GM12878 (cell line): ENCODE results near the gene GPM6B. TPM values are rescaled to one million over a fixed set of nuclear protein-coding genes. Genes with fewer than 3 reads are reported as not detected.

Experiments
- ATF7 ChIP-seq: fragments of 450-650 bp; IDR thresholded peaks from 2 replicates; pipeline ENCODE4 v1.6.1; 2016; ENCODE audit warnings: low read depth, mild to moderate bottlenecking
- BMI1 ChIP-seq: fragments of 450-650 bp; IDR thresholded peaks from 2 replicates; pipeline ENCODE4 v1.6.1; 2016; ENCODE audit warnings: mild to moderate bottlenecking, moderate library complexity, borderline replicate concordance
- CHD1 ChIP-seq: IDR thresholded peaks from 2 replicates; pipeline ENCODE4 v1.6.1; 2012; ENCODE audit warnings: low read depth, low read length, improper control_type of control experiment
- CREB1 ChIP-seq: IDR thresholded peaks from 2 replicates; pipeline ENCODE4 v1.6.1; 2012; ENCODE audit warnings: low read depth, mild to moderate bottlenecking, inconsistent platforms
- GABPA ChIP-seq: IDR thresholded peaks from 2 replicates; pipeline ENCODE4 v1.6.1; 2014; ENCODE audit warnings: antibody characterized with exemption, low read depth, mild to moderate bottlenecking, inconsistent platforms
- IRF4 ChIP-seq: IDR thresholded peaks from 2 replicates; pipeline ENCODE4 v1.6.1; 2011; ENCODE audit warnings: low read depth, low read length
- NFIC ChIP-seq: IDR thresholded peaks from 2 replicates; pipeline ENCODE4 v1.6.1; 2012; ENCODE audit warnings: low read depth, mild to moderate bottlenecking, inconsistent platforms, low read length, moderate library complexity
- PAX5 ChIP-seq: IDR thresholded peaks from 2 replicates; pipeline ENCODE4 v1.6.1; 2011; ENCODE audit warnings: low read depth, low read length, borderline replicate concordance
- RAD51 ChIP-seq: fragments of 450-650 bp; IDR thresholded peaks from 2 replicates; pipeline ENCODE4 v1.6.1; 2016; ENCODE audit warnings: moderate library complexity, mild to moderate bottlenecking, inconsistent platforms
- RBBP5 ChIP-seq: fragments of 200-600 bp; sonication (generic); conservative IDR thresholded peaks from 2 replicates; pipeline ENCODE4 v1.6.1; 2016
- RUNX3 ChIP-seq: IDR thresholded peaks from 2 replicates; pipeline ENCODE4 v1.6.1; 2012; ENCODE audit warnings: low read length, inconsistent platforms
- SP1 ChIP-seq: IDR thresholded peaks from one replicate; pipeline ENCODE4 v1.6.1; 2011; ENCODE audit warnings: low read depth, low read length
- SRF ChIP-seq, 2 experiments: IDR thresholded peaks; 2 replicates each; pipeline ENCODE4 v1.6.1; 2011; ENCODE audit warnings: low read depth in 2 of 2, low read length in 2 of 2, mild to moderate bottlenecking in 1 of 2, moderate library complexity in 1 of 2
- STAT1 ChIP-seq: fragments of 450-650 bp; conservative IDR thresholded peaks from 2 replicates; pipeline ENCODE4 v1.6.1; 2014; ENCODE audit warnings: antibody characterized with exemption, mild to moderate bottlenecking
- TCF12 ChIP-seq: IDR thresholded peaks from 2 replicates; pipeline ENCODE4 v1.6.1; 2011; ENCODE audit warnings: low read depth, mild to moderate bottlenecking, low read length
- YBX1 ChIP-seq: fragments of 450-650 bp; IDR thresholded peaks from 2 replicates; pipeline ENCODE4 v1.6.1; 2016; ENCODE audit warnings: antibody characterized with exemption
- ZBED1 ChIP-seq: IDR thresholded peaks from 2 replicates; pipeline ENCODE4 v1.6.1; 2016; ENCODE audit warnings: borderline replicate concordance
- ZBTB40 ChIP-seq: fragments of 450-650 bp; IDR thresholded peaks from 2 replicates; pipeline ENCODE4 v1.6.1; 2016; ENCODE audit warnings: mild to moderate bottlenecking, moderate library complexity, borderline replicate concordance
- ZNF217 ChIP-seq: fragments of 450-650 bp; IDR thresholded peaks from 2 replicates; pipeline ENCODE4 v1.6.1; 2017; ENCODE audit warnings: antibody characterized with exemption, mild to moderate bottlenecking
- ZNF274 ChIP-seq: IDR thresholded peaks from one replicate; pipeline ENCODE4 v1.8.0; 2011; ENCODE audit not compliant: insufficient read length, insufficient read depth
- polyA plus RNA-seq, 11 experiments: library from polyadenylated mRNA; depleted of rRNA in 4 of 11; unstranded in 6 of 11; stranded (reverse) in 5 of 11; fragments of >200 nt; fragmentation: Nextera tagmentation in 4 of 11; fragmentation: Illumina TruSeq in 1 of 11; extraction: Ambion mirVana in 4 of 11; extraction: Trizol in 1 of 11; gene quantifications; 1 replicate in 1 of 11; 2 replicates in 10 of 11; pipeline versions ENCODE4 v1.2.1 to v1.2.3, GENCODE V29; 2011 to 2016; ENCODE audit warnings: inconsistent platforms in 2 of 11, missing spikeins in 2 of 11, low read depth in 1 of 11
- total RNA-seq, 4 experiments: library from RNA; depleted of rRNA in 3 of 4; stranded (reverse); fragments of >200 nt in 3 of 4; fragmentation: Illumina TruSeq in 1 of 4; extraction: Trizol in 1 of 4; gene quantifications; 2 replicates each; pipeline versions ENCODE4 v1.2.1 to v1.2.3, GENCODE V29; 2013 to 2021
- TF ChIP-seq, protein P1 (sequence below): fragments of 450-650 bp; IDR thresholded peaks from 2 replicates; pipeline ENCODE4 v1.6.1; 2016; ENCODE audit warnings: mild to moderate bottlenecking
- TF ChIP-seq, protein P2 (sequence below): fragments of 450-650 bp; IDR thresholded peaks from 2 replicates; pipeline ENCODE4 v1.6.1; 2017; ENCODE audit warnings: low read depth, mild to moderate bottlenecking, moderate library complexity
- TF ChIP-seq, protein P3 (sequence below): fragments of 450-650 bp; IDR thresholded peaks from 2 replicates; pipeline ENCODE4 v1.6.1; 2017; ENCODE audit warnings: mild to moderate bottlenecking
- TF ChIP-seq, protein P4 (sequence below): fragments of 450-650 bp; IDR thresholded peaks from 2 replicates; pipeline ENCODE4 v1.6.1; 2014; ENCODE audit warnings: mild to moderate bottlenecking

The GPM6B gene
- total and polyA plus RNA-seq, 10 of the 15 experiments (the other 5 are each of a cell fraction or from before 2014, with no cell fraction given): 0.01 to 2.6 (median 0.37) TPM; not detected in 2

- TF ChIP-seq RAD51 (no peak), RUNX3 (peak; percentile 79), YBX1 (no peak), IRF4 (peak; percentile 95), GABPA (no peak; the same call in 1 of the 2 replicates), ZBTB40 (no peak), CREB1 (no peak), ZBED1 (no peak), CHD1 (no peak), RBBP5 (no peak), BMI1 (peak; percentile 58; the same call in 1 of the 2 replicates), NFIC (peak; percentile 88), SP1 (peak; percentile 48), ZNF274 (no peak), TCF12 (peak; percentile 97), PAX5 (peak; percentile 77), ATF7 (0 out of 2 replicates have a peak, but pooled peaks have one; percentile 46), STAT1 (no peak), SRF (IDR thresholded peaks at IDR 0.05; ENCODE audit: low read depth in 2 of 2, low read length in 2 of 2) (no peak), ZNF217 (no peak)
- TF ChIP-seq, protein P1, sequence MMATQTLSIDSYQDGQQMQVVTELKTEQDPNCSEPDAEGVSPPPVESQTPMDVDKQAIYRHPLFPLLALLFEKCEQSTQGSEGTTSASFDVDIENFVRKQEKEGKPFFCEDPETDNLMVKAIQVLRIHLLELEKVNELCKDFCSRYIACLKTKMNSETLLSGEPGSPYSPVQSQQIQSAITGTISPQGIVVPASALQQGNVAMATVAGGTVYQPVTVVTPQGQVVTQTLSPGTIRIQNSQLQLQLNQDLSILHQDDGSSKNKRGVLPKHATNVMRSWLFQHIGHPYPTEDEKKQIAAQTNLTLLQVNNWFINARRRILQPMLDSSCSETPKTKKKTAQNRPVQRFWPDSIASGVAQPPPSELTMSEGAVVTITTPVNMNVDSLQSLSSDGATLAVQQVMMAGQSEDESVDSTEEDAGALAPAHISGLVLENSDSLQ: no peak
- TF ChIP-seq, protein P2, sequence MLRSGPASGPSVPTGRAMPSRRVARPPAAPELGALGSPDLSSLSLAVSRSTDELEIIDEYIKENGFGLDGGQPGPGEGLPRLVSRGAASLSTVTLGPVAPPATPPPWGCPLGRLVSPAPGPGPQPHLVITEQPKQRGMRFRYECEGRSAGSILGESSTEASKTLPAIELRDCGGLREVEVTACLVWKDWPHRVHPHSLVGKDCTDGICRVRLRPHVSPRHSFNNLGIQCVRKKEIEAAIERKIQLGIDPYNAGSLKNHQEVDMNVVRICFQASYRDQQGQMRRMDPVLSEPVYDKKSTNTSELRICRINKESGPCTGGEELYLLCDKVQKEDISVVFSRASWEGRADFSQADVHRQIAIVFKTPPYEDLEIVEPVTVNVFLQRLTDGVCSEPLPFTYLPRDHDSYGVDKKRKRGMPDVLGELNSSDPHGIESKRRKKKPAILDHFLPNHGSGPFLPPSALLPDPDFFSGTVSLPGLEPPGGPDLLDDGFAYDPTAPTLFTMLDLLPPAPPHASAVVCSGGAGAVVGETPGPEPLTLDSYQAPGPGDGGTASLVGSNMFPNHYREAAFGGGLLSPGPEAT: peak; percentile 92
- TF ChIP-seq, protein P3, sequence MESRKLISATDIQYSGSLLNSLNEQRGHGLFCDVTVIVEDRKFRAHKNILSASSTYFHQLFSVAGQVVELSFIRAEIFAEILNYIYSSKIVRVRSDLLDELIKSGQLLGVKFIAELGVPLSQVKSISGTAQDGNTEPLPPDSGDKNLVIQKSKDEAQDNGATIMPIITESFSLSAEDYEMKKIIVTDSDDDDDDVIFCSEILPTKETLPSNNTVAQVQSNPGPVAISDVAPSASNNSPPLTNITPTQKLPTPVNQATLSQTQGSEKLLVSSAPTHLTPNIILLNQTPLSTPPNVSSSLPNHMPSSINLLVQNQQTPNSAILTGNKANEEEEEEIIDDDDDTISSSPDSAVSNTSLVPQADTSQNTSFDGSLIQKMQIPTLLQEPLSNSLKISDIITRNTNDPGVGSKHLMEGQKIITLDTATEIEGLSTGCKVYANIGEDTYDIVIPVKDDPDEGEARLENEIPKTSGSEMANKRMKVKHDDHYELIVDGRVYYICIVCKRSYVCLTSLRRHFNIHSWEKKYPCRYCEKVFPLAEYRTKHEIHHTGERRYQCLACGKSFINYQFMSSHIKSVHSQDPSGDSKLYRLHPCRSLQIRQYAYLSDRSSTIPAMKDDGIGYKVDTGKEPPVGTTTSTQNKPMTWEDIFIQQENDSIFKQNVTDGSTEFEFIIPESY: no peak
- TF ChIP-seq, protein P4, sequence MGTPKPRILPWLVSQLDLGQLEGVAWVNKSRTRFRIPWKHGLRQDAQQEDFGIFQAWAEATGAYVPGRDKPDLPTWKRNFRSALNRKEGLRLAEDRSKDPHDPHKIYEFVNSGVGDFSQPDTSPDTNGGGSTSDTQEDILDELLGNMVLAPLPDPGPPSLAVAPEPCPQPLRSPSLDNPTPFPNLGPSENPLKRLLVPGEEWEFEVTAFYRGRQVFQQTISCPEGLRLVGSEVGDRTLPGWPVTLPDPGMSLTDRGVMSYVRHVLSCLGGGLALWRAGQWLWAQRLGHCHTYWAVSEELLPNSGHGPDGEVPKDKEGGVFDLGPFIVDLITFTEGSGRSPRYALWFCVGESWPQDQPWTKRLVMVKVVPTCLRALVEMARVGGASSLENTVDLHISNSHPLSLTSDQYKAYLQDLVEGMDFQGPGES: no peak
Measured at GRCh38 chrX:13752646-13753045, 64.2 kb downstream of the GPM6B start (continued).
